ENCODE data around the gene TACSTD2.
A peak's percentile ranks its signal among the peaks of the same experiment; 100 is the strongest.
"Not testable (repeated sequence)": the region's sequence is repeated elsewhere in the genome, so short reads cannot be mapped to it uniquely, and the experiment has no call there.

Gene TACSTD2, protein sequence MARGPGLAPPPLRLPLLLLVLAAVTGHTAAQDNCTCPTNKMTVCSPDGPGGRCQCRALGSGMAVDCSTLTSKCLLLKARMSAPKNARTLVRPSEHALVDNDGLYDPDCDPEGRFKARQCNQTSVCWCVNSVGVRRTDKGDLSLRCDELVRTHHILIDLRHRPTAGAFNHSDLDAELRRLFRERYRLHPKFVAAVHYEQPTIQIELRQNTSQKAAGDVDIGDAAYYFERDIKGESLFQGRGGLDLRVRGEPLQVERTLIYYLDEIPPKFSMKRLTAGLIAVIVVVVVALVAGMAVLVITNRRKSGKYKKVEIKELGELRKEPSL

DNA sequence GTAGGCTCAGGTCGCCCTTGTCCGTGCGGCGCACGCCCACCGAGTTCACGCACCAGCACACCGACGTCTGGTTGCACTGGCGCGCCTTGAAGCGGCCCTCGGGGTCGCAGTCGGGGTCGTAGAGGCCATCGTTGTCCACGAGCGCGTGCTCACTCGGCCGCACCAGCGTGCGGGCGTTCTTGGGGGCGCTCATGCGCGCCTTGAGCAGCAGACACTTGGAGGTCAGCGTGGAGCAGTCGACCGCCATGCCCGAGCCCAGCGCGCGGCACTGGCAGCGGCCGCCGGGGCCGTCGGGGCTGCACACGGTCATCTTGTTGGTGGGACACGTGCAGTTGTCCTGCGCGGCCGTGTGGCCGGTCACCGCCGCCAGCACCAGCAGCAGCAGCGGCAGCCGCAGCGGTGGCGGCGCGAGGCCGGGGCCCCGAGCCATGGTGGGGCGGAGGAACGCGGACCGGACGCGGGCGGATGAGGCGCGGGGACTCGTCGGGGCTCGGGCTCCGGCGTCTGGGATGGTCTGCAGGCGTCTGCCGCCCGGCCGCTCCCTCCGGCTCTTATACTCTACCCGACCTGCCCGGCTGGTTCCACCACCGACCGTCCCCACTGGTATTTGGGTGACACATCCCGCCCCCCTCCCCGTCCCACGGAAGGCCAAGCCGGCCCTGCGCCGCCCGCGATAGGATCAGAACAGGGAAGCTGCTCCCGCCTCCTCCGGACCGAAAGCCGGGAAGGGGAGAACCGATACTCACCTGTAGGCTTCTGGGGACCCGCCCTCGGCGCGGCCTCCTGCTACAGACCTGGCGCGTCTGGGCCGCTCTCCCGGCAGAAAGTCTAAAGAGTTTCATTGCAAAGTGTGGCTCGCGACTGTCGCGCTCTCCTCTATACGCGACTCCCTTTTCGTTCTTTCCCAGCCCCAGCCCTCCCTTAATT is at the start of gene TACSTD2:
TSS of gene TACSTD2 (minus strand) at position 526 of the 927 bp plus-strand sequence. CDS start at position 430, 96 bp downstream.
- Mint-ChIP-seq H3K9me3 (peaks cover 3% of the 10 kb centered on the region), H3K27ac (no peak within 1 kb of the TSS), H3K27me3 (peaks cover 49% of the 10 kb centered on the region), H3K36me3 (no peaks in the 10 kb centered on the region), H3K4me1 (peaks cover 37% of the 10 kb centered on the region), H3K4me3 (peak within 1 kb of the TSS; percentile 80)
- no peak for ATAC-seq

DNA sequence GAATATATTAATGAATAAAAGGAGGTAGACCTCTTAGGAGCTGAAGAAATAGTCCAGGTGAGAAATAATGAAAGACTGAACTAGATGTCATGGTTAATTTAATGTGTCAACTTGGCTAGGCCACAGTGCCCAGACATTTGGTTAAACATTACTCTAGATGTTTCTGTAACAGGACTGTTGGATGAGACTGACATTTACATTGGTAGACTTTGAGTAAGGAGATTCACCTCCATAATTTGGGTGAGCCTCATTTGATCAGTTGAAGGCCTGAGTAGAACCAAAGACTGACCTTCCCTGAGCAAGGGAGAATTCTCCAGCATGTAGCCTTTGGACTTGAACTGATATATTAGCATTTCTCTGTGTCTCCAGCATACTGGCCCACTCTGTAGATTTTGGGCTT is 49.2 kb upstream of the TACSTD2 start:
- Mint-ChIP-seq H3K4me3 (no peak overlapping the region), H3K9me3 (no peaks in the 10 kb centered on the region), H3K27ac (no peak overlapping the region), H3K36me3 (peaks cover 3% of the 10 kb centered on the region), H3K27me3 (peaks cover 9% of the 10 kb centered on the region), H3K4me1 (no peaks in the 10 kb centered on the region)
- no peak for ATAC-seq

DNA sequence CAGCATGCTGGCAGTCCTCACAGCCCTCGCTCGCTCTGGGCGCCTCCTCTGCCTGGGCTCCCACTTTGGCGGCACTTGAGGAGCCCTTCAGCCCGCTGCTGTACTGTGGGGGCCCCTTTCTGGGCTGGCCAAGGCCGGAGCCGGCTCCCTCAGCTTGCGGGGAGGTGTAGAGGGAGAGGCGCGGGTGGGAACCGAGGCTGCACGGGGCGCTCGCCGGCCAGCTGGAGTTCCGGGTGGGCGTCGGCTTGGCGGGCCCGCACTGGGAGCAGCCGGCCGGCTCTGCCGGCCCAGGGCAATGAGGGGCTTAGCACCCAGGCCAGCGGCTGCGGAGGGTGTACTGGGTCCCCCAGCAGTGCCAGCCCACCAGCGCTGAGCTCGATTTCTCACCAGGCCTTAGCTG is 46.2 kb upstream of the TACSTD2 start:
- H3K27ac Mint-ChIP-seq, H3K36me3 Mint-ChIP-seq, ATAC-seq, H3K9me3 Mint-ChIP-seq, H3K4me1 Mint-ChIP-seq, H3K4me3 Mint-ChIP-seq: not testable (repeated sequence)
- peaks cover 27% of the 10 kb centered on the region for H3K27me3 Mint-ChIP-seq

DNA sequence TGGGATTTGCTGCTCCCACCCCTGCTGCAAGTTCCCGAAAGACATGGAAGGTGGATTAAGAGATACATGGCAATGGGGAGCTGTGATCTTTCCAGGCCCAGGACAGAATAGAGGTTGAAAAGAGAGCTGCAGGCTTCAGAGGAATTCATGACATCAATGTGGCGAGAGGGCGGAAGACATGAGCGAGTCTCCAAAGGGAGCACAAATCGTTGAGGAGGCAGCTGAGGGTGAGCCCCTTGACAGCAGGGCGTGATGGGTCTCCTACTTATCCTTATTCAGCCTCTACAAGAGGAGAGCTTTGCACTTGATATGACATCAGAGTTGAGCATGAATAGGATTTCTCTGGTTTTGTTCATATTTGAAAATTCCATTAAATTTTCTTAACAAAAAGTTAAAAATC is 45.5 kb upstream of the TACSTD2 start:
- Mint-ChIP-seq H3K27ac (no peak overlapping the region), H3K4me3 (no peak overlapping the region), H3K27me3 (peaks cover 34% of the 10 kb centered on the region), H3K36me3 (no peaks in the 10 kb centered on the region), H3K9me3 (no peaks in the 10 kb centered on the region), H3K4me1 (no peaks in the 10 kb centered on the region)
- ATAC-seq: no peak

DNA sequence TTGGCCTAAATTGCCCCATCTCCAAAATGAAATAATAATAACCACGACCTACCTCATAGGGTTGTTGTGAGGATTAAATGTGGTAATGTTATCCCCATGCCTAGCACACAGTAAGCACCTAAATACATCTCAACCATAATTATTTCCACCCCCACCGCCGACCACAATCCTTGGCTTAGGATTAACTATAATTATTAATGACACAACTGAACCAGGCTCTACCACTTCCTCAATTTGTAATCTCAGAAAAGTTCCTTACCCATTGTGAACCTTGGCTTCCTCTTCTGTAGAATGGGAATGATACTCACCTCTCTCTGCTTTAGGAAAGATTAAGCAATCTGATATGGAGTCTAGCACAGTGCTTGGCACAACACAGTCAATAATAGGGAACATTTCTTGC is 44.3 kb upstream of the TACSTD2 start:
- no peak overlapping the region for H3K27ac Mint-ChIP-seq
- H3K4me3 Mint-ChIP-seq: no peak overlapping the region
- ATAC-seq: no peak
- H3K27me3 Mint-ChIP-seq: peaks cover 44% of the 10 kb centered on the region
- H3K36me3 Mint-ChIP-seq: no peaks in the 10 kb centered on the region
- no peaks in the 10 kb centered on the region for H3K4me1 Mint-ChIP-seq
- H3K9me3 Mint-ChIP-seq: no peaks in the 10 kb centered on the region

- Mint-ChIP-seq H3K27ac (no peak overlapping the region), H3K4me3 (no peak overlapping the region), H3K4me1 (no peaks in the 10 kb centered on the region), H3K9me3 (no peaks in the 10 kb centered on the region), H3K27me3 (peaks cover 46% of the 10 kb centered on the region), H3K36me3 (no peaks in the 10 kb centered on the region)
- no peak for ATAC-seq
Measured at GRCh38 chr1:58620926-58621325, 43.9 kb upstream of the TACSTD2 start.

GRCh38 chr1:58620259-58620658 is 43.2 kb upstream of the TACSTD2 start:
- no peaks in the 10 kb centered on the region for H3K4me1 Mint-ChIP-seq
- no peak overlapping the region for H3K4me3 Mint-ChIP-seq
- H3K36me3 Mint-ChIP-seq: no peaks in the 10 kb centered on the region
- no peaks in the 10 kb centered on the region for H3K9me3 Mint-ChIP-seq
- no peak for ATAC-seq
- H3K27me3 Mint-ChIP-seq: peaks cover 47% of the 10 kb centered on the region
- no peak overlapping the region for H3K27ac Mint-ChIP-seq

- H3K4me1 Mint-ChIP-seq: no peaks in the 10 kb centered on the region
- no peaks in the 10 kb centered on the region for H3K36me3 Mint-ChIP-seq
- H3K27me3 Mint-ChIP-seq: peaks cover 55% of the 10 kb centered on the region
- no peak overlapping the region for H3K27ac Mint-ChIP-seq
- no peak for ATAC-seq
- no peaks in the 10 kb centered on the region for H3K9me3 Mint-ChIP-seq
- H3K4me3 Mint-ChIP-seq: no peak overlapping the region
Measured at GRCh38 chr1:58619286-58620054, 42.4 kb upstream of the TACSTD2 start.

GRCh38 chr1:58618303-58618702 is 41.3 kb upstream of the TACSTD2 start:
- no peaks in the 10 kb centered on the region for H3K9me3 Mint-ChIP-seq
- H3K27me3 Mint-ChIP-seq: peaks cover 61% of the 10 kb centered on the region
- H3K4me3 Mint-ChIP-seq: no peak overlapping the region
- no peaks in the 10 kb centered on the region for H3K4me1 Mint-ChIP-seq
- ATAC-seq: no peak
- no peak overlapping the region for H3K27ac Mint-ChIP-seq
- H3K36me3 Mint-ChIP-seq: no peaks in the 10 kb centered on the region

DNA sequence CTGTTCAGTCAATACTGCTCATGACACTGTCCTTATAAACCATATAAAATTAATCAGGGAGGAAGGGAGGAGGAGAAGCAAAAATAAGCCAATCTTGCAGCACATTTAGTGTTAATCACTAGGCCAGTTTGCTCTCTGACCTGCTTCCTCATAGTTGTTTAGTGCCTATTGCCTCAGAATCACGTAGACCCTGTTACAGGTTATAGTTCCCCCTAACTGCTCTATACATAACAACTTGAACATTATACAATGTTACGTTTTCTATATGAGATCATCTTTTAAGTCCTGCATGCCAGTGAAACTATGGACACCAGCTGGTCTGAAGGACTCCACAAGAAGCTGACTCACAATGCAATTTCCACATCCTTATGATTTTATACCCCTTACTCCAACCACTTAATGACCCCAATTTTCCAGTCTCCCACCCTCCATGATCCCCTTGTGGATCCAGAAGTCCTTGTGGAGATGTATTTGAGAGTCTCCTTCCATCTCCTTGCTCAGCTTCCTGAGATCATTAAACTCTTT is 34.9 kb upstream of the TACSTD2 start:
- Mint-ChIP-seq H3K27ac (no peak overlapping the region), H3K9me3 (peaks cover 6% of the 10 kb centered on the region), H3K4me1 (no peaks in the 10 kb centered on the region), H3K4me3 (no peak overlapping the region), H3K36me3 (no peaks in the 10 kb centered on the region), H3K27me3 (peaks cover 74% of the 10 kb centered on the region)
- ATAC-seq: no peak

DNA sequence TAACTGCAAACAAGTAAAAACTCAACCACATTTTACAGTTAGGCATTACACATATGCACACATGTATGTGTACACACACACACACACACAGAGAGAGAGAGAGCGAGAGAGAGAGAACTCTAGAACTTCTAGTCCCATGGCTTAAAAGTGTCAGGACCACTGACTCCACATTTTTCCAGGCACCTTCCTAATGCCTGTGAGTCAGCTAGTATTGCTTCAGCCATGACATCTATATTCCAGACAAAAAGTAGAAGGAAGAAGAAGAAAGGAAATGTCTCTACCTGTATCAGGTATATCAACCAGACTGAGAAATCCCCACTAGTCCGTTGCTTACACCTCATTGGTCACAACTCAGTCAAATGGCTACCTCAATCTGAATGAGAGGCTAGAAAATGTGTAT is 31.9 kb upstream of the TACSTD2 start:
- ATAC-seq: no peak
- H3K9me3 Mint-ChIP-seq: peaks cover 23% of the 10 kb centered on the region
- H3K27me3 Mint-ChIP-seq: peaks cover 49% of the 10 kb centered on the region
- no peak overlapping the region for H3K4me3 Mint-ChIP-seq
- peaks cover 3% of the 10 kb centered on the region for H3K36me3 Mint-ChIP-seq
- H3K27ac Mint-ChIP-seq: no peak overlapping the region
- H3K4me1 Mint-ChIP-seq: no peaks in the 10 kb centered on the region

- Mint-ChIP-seq H3K27ac (no peak overlapping the region), H3K27me3 (peaks cover 48% of the 10 kb centered on the region)
Measured at GRCh38 chr1:58608297-58608696, 31.2 kb upstream of the TACSTD2 start.

DNA sequence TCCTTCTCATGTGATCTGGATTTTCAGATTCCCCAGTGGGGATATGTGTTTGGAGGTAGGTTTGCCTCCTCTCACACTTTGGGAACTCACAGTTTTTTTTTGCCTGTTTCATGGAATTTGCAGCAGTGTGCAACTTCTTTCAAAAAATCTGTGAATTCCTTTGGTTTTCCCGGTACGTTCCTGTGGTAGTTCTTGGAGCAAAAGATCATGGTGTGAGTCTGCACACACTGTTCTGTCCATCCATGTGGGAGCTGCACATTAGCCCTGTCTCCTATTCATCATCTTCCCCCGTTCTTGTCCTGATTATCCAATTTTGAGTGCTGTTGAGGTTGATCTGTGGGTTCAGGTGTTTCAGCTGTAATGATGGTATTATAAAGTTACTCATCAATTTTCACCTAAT is 30.3 kb upstream of the TACSTD2 start:
- peaks cover 55% of the 10 kb centered on the region for H3K27me3 Mint-ChIP-seq
- H3K9me3 Mint-ChIP-seq: peaks cover 26% of the 10 kb centered on the region
- no peak for ATAC-seq
- H3K4me3 Mint-ChIP-seq: no peak overlapping the region
- peaks cover 5% of the 10 kb centered on the region for H3K36me3 Mint-ChIP-seq
- no peak overlapping the region for H3K27ac Mint-ChIP-seq
- no peaks in the 10 kb centered on the region for H3K4me1 Mint-ChIP-seq

More at GRCh38 chr1:58608297-58608696, 31.2 kb upstream of the TACSTD2 start:
- ATAC-seq: no peak
- Mint-ChIP-seq H3K9me3 (peaks cover 25% of the 10 kb centered on the region), H3K4me1 (no peaks in the 10 kb centered on the region), H3K36me3 (peaks cover 5% of the 10 kb centered on the region), H3K4me3 (no peak overlapping the region)

- Mint-ChIP-seq H3K27me3 (peaks cover 37% of the 10 kb centered on the region), H3K9me3 (peaks cover 27% of the 10 kb centered on the region)
- H3K4me1 Mint-ChIP-seq, ATAC-seq, H3K4me3 Mint-ChIP-seq, H3K27ac Mint-ChIP-seq, H3K36me3 Mint-ChIP-seq: not testable (repeated sequence)
Measured at GRCh38 chr1:58601921-58602320, 24.9 kb upstream of the TACSTD2 start.

DNA sequence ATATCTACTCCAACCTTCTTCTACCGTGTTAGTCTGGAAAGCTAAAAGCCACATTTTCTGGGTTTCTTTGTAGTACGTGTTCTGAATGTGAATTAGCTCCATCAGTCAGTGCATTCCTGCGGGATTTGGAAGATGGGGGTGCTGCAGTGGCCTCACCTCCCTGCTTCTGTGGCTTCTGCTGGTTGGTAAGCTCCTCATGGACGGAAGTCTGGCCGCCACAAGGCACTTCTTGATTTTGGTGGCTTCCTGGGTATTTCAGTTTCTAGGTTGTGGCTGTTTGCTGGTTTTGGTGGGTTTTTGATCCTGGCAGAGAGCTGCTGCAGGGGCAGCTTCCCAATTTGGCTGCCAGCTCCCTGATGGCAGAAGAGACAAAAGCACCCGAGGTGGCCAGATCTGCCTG is 20.9 kb upstream of the TACSTD2 start:
- no peak overlapping the region for H3K27ac Mint-ChIP-seq
- no peak overlapping the region for H3K4me3 Mint-ChIP-seq
- peaks cover 8% of the 10 kb centered on the region for H3K9me3 Mint-ChIP-seq
- ATAC-seq: no peak
- H3K36me3 Mint-ChIP-seq: no peaks in the 10 kb centered on the region
- peaks cover 30% of the 10 kb centered on the region for H3K27me3 Mint-ChIP-seq
- H3K4me1 Mint-ChIP-seq: peaks cover 13% of the 10 kb centered on the region

All from stimulated activated memory B cell treated with anti-CD40 and anti-IgM and Interleukin-4, amounts not matched to agents 10 μg/mL and 1 μg/mL and 100 μg/mL, for 72 hours (primary cell).